GM19468 (cell line): Measurements from ENCODE around the gene UGT2A3.

Source experiments
- ATAC-seq: cut with Tn5 transposase; IDR thresholded peaks from one replicate; pipeline ENCODE4 v1.9.1; 2021; ENCODE audit warnings: mild to moderate bottlenecking, moderate library complexity, moderate number of reproducible peaks; ENCODE audit not compliant: unreplicated experiment; ENCODE audit errors: extremely low read depth

The UGT2A3 gene

DNA sequence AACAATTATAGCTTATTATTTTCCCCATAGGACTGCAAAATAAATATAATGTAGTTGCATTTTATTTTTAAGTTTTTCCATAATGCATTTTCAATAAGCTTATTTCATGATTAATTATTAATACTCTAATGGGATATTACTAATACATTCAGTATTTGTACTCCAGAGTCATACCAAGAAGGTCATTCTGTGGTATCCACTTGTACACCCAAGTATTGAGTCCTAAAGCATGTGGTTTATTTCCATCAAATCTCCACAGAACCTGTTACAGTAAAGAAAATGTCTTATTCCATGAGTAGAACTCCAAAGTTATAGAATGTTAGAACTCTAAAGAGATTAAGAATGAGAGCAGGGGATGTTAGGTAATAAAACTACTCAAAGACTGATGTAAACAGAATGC, 30.6 kb downstream of the UGT2A3 start:
- ATAC-seq: no peak

DNA sequence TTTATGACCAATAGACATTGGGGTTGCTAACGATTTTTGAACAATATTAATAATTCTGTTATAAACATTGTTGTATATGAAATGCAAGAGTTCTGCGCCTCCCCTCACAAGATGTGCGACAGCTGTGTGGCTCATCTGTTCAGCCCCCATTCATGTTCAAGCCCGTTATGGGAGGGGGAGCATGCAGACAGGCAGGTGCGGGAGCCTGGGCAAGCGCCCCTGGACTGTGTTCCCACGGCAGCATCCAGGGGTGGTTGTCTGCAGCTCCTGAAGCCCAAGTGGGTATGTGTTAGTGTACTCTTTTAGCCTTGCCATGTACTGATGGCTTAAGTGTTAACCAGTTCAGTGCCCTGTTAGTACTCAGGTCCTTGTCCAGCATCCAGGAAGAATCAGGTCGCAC, 34.6 kb downstream of the UGT2A3 start:
- ATAC-seq: no peak

- no peak for ATAC-seq
These were observed 38.8 kb downstream of the UGT2A3 start for GRCh38 chr4:68912807-68913206.

- no peak for ATAC-seq
These were observed 42.2 kb downstream of the UGT2A3 start for GRCh38 chr4:68909385-68909784.

DNA sequence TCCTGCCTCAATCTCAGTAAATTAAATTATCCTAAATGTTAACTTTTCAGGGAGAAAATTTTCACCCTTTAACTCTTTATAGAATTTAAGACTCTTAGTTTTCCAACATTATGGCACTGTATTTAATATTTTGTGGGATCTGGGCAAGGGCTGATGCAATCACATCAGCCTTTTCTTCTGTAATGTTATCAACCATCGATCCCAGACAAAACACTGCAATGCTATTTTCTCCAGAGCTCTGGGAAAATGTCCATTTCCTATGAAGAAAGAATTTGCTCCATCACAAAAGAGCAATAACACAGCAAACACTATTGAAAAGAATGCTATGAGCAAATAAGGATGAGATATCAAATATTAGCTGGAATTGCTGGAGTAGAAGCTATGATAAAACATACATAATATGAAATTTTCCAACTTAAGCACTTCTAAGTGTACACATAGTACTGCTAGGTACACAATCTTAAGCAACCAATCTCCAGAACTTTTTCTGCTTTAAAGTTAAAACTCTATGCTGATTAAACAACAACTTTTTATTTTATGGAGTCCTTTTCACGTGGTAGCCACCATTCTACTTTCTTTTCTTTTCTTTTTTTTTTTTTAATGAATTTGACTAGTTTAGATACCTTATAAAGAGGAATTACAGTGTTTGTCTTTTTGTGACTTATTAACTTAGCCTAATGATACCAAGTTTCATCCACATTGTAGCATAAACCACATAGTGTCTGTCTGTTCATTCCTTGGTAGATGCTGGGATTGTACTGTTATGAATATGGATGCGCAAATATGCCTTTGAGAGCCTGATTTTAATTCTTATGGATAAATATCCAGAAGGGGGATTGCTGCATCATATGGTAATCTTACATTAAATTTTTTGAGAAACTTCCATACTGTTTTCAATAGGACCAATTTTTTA, 43.6 kb downstream of the UGT2A3 start:
- no peak for ATAC-seq

- ATAC-seq: no peak
These were observed 44.4 kb downstream of the UGT2A3 start for GRCh38 chr4:68907245-68907644.

DNA sequence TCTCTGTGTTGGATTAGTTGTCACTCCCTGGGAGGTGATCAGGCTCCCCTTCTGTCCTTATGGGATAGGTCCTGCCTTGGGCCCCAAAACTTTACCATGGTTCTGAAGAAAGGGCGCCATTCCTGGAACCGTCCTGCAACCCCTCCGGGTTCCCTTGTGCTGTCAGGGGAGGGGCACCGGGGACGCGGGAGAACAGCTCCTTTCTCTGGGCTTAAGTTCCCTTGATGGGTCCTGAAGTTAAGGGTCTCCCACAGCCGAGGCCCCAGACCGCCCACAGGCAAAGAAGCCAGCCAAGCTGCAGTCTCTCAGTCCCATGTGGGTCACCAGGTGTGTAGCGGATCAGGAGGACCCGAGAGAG, 44.8 kb downstream of the UGT2A3 start:
- ATAC-seq: no peak

GRCh38 chr4:68905939-68906779, 45.4 kb downstream of the UGT2A3 start:
- ATAC-seq: no peak

GRCh38 chr4:68905598-68905938, 46.0 kb downstream of the UGT2A3 start:
- ATAC-seq: no peak

GRCh38 chr4:68904786-68905185, 46.8 kb downstream of the UGT2A3 start:
- ATAC-seq: peak; percentile 42

- no peak for ATAC-seq
These were observed 54.9 kb downstream of the UGT2A3 start for GRCh38 chr4:68896749-68897148.

- no peak for ATAC-seq
These were observed 55.9 kb downstream of the UGT2A3 start for GRCh38 chr4:68895561-68896198.

GRCh38 chr4:68892861-68893260, 58.7 kb downstream of the UGT2A3 start:
- no peak for ATAC-seq

DNA sequence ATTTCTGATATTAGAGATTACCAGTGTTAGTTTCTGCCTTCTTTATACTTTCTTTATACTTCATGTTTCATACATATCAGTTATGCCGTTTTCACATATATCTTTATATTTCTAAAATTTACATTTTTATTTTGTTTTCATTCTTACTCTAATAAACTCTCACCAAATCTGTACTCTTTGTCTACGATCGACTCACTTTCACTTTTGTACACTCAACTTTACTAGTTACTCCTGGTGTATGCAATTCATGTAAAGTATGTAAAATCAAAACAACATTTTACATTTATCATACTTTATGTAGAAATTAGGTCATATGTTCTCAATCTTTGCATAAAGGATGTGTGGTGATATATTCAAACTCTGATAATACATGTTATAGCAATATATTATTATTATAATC, 59.9 kb downstream of the UGT2A3 start:
- no peak for ATAC-seq

- ATAC-seq: no peak
These were observed 66.1 kb downstream of the UGT2A3 start for GRCh38 chr4:68885545-68885944.

DNA sequence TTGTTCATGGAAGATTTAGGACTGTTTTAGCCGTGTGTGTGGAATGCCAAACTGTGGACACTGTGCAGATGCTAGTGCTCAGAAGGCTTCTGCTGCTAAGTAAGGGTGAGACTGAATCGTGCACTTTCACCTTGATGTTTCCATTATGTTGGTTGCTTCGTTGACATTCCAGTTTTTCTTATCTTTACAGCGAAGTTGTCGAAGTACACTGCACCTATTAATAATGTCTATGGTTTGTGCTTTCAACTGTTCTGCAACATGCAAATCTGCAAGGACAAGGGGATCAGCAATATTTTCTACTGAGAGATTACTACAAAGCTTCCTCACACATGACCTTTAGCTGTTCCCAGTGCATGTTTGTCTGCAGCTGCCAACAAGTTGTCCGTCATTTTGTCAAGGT, 67.7 kb downstream of the UGT2A3 start:
- no peak for ATAC-seq
